NCI-H187 treated with DMSO at 0.1 percent for 48 hours (cell line): ENCODE measurements around the gene SCLT1.

Source experiments
- DNase-seq: peaks from one replicate; lab custom pipeline; 2025; lab: John Stamatoyannopoulos, UW

The SCLT1 gene

GRCh38 chr4:128957459-128957858 lies 135.9 kb downstream of the SCLT1 start:
- no peak for DNase-seq

GRCh38 chr4:128955751-128956150 lies 137.6 kb downstream of the SCLT1 start:
- no peak for DNase-seq

- DNase-seq, result no peak
Measured at GRCh38 chr4:128954941-128955340, 138.4 kb downstream of the SCLT1 start.

- DNase-seq, result no peak
Measured at GRCh38 chr4:128951316-128951715, 142.0 kb downstream of the SCLT1 start.

GRCh38 chr4:128950796-128951195 lies 142.5 kb downstream of the SCLT1 start:
- DNase-seq, result no peak

DNA sequence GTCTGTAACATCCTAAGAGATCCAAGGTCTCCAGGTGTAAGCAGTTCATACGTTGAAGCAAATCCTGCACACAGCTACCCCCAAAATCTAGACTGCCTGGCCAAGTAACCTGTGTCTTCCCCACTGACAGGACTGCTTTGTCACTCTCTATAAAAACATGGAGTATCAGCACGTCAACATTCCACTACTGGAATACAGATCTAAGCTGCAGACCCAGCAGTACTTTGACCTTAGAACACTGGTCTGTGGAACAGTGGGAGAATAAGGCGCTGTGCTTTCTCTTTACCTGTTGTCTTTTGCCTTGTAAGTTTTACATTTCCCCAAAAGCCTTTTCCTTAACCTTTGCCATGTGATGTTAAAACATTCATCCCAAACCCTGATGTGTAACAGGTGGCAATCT lies 146.4 kb downstream of the SCLT1 start:
- DNase-seq, result no peak

DNA sequence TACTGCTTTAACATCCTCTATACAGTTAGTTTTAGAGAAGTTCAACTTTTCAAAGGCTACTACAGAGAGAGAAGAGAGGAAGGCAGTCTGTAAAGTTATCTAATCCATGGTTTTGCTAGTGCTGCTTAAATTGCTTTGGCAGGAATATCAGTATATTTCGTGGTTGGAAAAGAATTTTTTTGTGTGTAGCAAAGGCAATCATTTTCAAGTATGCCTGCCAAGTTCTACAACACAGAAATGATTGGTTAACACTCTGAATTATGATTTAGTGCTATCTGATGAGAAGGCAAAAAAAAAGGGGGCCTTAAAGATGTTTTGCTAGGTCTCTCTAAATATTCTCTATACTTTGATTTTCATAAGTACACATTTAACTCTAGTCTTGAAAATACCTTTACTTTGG lies 150.7 kb downstream of the SCLT1 start:
- DNase-seq, result no peak

DNA sequence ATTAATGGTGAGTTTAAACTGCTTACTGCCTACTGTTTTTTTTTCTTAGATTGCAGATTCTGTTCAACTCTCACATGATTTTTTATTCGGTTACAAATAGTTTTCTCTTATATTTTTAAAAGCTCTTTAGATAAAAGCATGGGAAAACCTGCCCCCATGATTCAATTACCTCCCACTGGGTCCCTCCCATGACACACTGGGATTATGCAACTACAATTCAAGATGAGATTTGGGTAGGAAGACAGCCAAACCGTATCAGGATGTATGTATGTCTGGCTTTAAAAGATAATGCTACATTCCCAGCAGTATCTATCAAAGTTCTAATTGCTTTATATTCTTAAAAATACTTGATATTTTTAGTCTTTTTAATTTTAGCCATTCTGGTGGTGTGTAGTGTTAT lies 152.4 kb downstream of the SCLT1 start:
- DNase-seq, result no peak

DNA sequence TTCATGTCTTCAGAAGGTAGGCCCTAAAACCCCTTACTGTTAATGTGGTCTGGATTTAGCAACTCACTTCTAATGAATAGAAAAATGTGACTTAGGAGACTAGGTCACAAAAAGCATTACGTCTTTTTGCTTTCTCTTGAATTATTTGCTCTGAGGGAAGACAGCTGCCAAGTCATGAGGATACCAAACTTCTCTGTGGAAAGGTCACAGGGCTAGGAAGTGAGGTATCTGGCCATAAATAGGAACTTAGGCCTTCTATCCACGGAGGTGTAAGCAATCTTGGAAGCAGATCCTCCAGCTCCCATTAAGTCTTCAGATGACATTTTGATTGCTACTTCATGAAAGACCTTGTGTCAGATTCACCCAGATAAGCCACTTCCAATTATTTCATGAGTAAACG lies 163.3 kb downstream of the SCLT1 start:
- DNase-seq, result no peak

- no peak for DNase-seq
Measured at GRCh38 chr4:128924951-128925350, 168.4 kb downstream of the SCLT1 start.

DNA sequence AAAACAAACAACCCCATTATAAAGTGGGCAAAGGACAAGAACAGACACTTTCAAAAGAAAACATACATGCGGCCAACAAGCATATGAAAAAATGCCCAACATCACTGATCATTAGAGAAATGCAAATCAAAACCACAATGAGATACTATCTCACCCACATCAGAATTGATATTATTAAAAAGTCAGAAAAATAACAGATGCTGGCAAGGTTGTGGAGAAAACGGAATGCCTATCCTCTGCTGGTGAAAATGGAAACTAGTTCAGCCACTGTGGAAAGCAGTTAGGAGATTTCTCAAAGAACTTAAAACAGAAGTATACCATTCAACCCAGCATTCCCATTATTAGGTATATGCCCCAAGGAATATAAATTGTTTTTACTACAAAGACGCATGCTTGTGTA lies 171.4 kb downstream of the SCLT1 start:
- DNase-seq, result no peak

GRCh38 chr4:128917781-128918180 lies 175.6 kb downstream of the SCLT1 start:
- DNase-seq, result no peak

- DNase-seq, result no peak
Measured at GRCh38 chr4:128916832-128917231, 176.5 kb downstream of the SCLT1 start.

- no peak for DNase-seq
Measured at GRCh38 chr4:128915544-128915943, 177.8 kb downstream of the SCLT1 start.

DNA sequence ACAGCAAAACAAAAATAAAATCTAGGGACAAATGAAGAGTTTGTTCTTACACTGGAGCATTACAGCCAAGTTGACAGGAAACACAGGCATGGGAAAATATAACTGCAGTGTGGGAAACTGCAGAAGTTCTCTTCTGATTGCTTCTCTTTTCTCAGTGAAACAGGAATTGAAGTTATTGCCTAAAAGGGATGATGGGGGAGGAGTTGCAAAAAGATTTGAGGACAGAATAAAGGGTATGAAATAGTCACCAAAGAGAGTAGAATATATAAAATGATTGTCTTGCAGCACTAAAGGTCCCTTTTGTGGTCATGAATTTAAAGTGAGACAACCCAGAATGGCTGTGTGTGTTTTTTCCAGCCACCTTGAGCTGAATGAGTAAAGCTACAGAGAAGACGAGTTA lies 180.1 kb downstream of the SCLT1 start:
- no peak for DNase-seq

- no peak for DNase-seq
Measured at GRCh38 chr4:128908735-128909134, 184.6 kb downstream of the SCLT1 start.

GRCh38 chr4:128907981-128908380 lies 185.4 kb downstream of the SCLT1 start:
- no peak for DNase-seq

GRCh38 chr4:128906581-128906980 lies 186.8 kb downstream of the SCLT1 start:
- DNase-seq, result no peak

- DNase-seq, result no peak
Measured at GRCh38 chr4:128904821-128905220, 188.5 kb downstream of the SCLT1 start.

- DNase-seq, result no peak
Measured at GRCh38 chr4:128880662-128881061, 212.7 kb downstream of the SCLT1 start.

GRCh38 chr4:128879971-128880370 lies 213.4 kb downstream of the SCLT1 start:
- no peak for DNase-seq

DNA sequence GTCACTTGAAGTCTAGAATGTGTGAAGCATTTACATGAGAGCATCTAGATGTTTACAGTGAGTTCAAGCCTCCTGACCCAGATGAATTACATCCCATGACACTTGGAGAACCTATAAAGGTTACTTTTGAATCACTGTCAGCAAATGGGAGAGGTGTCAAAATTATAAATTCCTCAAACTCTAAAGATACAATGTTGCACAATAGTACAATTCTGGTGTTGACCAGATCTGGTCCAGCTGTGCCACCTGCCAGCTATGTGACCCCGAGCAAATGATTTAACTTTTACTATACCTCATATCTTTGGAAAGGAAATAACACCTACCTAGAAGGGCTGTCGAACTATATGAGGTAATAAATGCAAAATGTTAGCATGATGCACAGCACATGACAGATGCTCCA lies 214.1 kb downstream of the SCLT1 start:
- DNase-seq, result no peak

GRCh38 chr4:128877934-128878333 lies 215.4 kb downstream of the SCLT1 start:
- DNase-seq, result no peak

GRCh38 chr4:128876200-128876599 lies 217.1 kb downstream of the SCLT1 start:
- no peak for DNase-seq

GRCh38 chr4:128871948-128872347 lies 221.4 kb downstream of the SCLT1 start:
- DNase-seq, result no peak
